Esophagus squamous epithelium (tissue), 5 donors: ENCODE data around the gene PORCN. TPM values are rescaled to one million over a fixed set of nuclear protein-coding genes. Genes with fewer than 3 reads are reported as not detected.

ENCODE experiments used
- DNase-seq: peaks from one replicate; lab custom pipeline; 2025; lab: John Stamatoyannopoulos, UW
- H3K27ac ChIP-seq, 4 donors: fragments of 200-600 bp; sonication (generic); one replicate each; pipeline ENCODE4 v1.5.1; 2016 to 2019; ENCODE audit warnings: mild to moderate bottlenecking in 1 of 4
- H3K27me3 ChIP-seq, 4 donors: fragments of 200-600 bp; sonication (generic); 1 replicate in 3 of 4; 2 replicates in 1 of 4; pipeline versions ENCODE4 v1.5.1 to v1.6.0; 2017 to 2021; ENCODE audit warnings: antibody characterized with exemption in 1 of 4
- H3K36me3 ChIP-seq, 3 donors: fragments of 200-600 bp; sonication (generic); one replicate each; pipeline ENCODE4 v1.5.1; 2016 to 2019
- H3K4me1 ChIP-seq, 3 donors: fragments of 200-600 bp; sonication (generic); one replicate each; pipeline ENCODE4 v1.5.1; 2017 to 2019
- H3K4me3 ChIP-seq, 4 donors: fragments of 200-600 bp; sonication (generic); 1 replicate in 3 of 4; 2 replicates in 1 of 4; pipeline ENCODE4 v1.5.1; 2016 to 2019; ENCODE audit warnings: mild to moderate bottlenecking in 2 of 4, moderate library complexity in 1 of 4
- H3K9me3 ChIP-seq, 3 donors: fragments of 200-600 bp; sonication (generic); one replicate each; pipeline ENCODE4 v1.5.1; 2016 to 2019
- POLR2A ChIP-seq, 4 donors: fragments of 450-650 bp; IDR thresholded peaks; one replicate each; pipeline ENCODE4 v1.6.1; 2017; ENCODE audit warnings: antibody characterized with exemption in 4 of 4, mild to moderate bottlenecking in 4 of 4, moderate library complexity in 3 of 4
- WGBS, 2 donors: methylation state at CpG; one replicate each; pipeline ENCODE4 v1.1.5; 2018; 5-methylcytosine and 5-hydroxymethylcytosine counted together
- intact Hi-C: fragments of 100-400 bp; cut with DNase I; formaldehyde crosslinking; loops from one replicate; pipeline ENCODE4 v1.15.0; 2022
- total RNA-seq, 4 donors: library from RNA; depleted of rRNA; stranded (reverse); fragments of >200 nt; gene quantifications; one replicate each; pipeline ENCODE4 v1.1.0, GENCODE V29; 2016
- TF ChIP-seq, protein P1 (sequence below), 6 experiments: fragments of 450-650 bp in 4 of 6; fragments of 200-600 bp in 2 of 6; sonication (generic) in 2 of 6; IDR thresholded peaks; one replicate each; pipeline ENCODE4 v1.5.1; 2016 to 2019; ENCODE audit warnings: antibody characterized with exemption in 6 of 6, mild to moderate bottlenecking in 4 of 6, moderate library complexity in 4 of 6
- donor health status: DM: yes; HTN: yes; CAD: no.

PORCN gene
- total RNA-seq, 4 donors from 2014 or later, result 11.2 to 25.8 (median 17.6) TPM

DNA sequence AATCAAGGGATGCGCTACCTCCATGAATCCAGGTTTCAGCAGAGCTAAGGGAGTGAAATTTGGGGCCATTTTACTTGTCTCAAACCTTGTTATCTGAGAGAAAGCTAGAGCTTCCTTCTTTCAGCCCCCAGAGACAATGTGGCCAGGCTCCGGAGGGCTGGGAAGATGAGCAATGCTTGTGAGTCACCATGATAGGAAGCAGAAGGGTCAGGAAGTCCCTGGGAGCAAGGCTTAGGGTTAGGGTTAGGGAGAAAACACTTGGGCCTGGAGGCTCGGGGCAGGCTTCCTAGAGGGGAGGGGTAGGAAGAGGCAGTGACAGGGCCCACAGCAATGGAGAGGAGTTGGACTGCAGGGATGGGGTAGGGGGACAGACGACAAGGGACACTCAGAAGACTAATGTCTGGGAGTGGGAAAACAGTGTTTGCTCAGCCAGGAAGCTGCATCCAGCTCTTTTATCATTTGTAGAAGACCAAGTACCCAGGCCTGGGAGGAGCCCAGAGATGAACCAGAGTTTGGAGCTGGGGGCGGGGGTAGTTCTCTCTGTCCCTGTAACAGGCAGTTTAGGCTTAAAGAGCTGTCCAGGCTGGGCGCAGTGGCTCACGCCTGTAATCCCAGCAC lies 16.4 kb upstream of the PORCN start:
- no peak overlapping the region for H3K4me3 ChIP-seq
- intact Hi-C loops, result no loop called here
- no peaks in the 10 kb centered on the region for H3K9me3 ChIP-seq
- 0 to 73% methylated on average over 1 to 7 of the region's 7 CpGs for WGBS, 2 donors
- peaks cover 0 to 24% (median 0%) of the 10 kb centered on the region in 3 donors for H3K4me1 ChIP-seq
- DNase-seq, result no peak
- TF ChIP-seq, protein P1, sequence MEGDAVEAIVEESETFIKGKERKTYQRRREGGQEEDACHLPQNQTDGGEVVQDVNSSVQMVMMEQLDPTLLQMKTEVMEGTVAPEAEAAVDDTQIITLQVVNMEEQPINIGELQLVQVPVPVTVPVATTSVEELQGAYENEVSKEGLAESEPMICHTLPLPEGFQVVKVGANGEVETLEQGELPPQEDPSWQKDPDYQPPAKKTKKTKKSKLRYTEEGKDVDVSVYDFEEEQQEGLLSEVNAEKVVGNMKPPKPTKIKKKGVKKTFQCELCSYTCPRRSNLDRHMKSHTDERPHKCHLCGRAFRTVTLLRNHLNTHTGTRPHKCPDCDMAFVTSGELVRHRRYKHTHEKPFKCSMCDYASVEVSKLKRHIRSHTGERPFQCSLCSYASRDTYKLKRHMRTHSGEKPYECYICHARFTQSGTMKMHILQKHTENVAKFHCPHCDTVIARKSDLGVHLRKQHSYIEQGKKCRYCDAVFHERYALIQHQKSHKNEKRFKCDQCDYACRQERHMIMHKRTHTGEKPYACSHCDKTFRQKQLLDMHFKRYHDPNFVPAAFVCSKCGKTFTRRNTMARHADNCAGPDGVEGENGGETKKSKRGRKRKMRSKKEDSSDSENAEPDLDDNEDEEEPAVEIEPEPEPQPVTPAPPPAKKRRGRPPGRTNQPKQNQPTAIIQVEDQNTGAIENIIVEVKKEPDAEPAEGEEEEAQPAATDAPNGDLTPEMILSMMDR (IDR thresholded peaks at IDR 0.05), result no peak
- TF ChIP-seq POLR2A (IDR thresholded peaks at IDR 0.05), result no peak
- no peaks in the 10 kb centered on the region for H3K36me3 ChIP-seq
- H3K27me3 ChIP-seq, result no peaks in the 10 kb centered on the region
- no peak overlapping the region for H3K27ac ChIP-seq

GRCh38 chrX:48493890-48494364 lies 14.9 kb upstream of the PORCN start:
- no peaks in the 10 kb centered on the region for H3K36me3 ChIP-seq
- H3K4me3 ChIP-seq, result no peak overlapping the region
- H3K4me1 ChIP-seq, result peaks cover 0 to 24% (median 0%) of the 10 kb centered on the region in 3 donors
- no peaks in the 10 kb centered on the region for H3K9me3 ChIP-seq
- no peak overlapping the region for H3K27ac ChIP-seq
- 39% methylated on average over 8 of the region's 10 CpGs; no CpG with 5 or more reads in 1 of the 2 donors for WGBS, 2 donors
- no peaks in the 10 kb centered on the region for H3K27me3 ChIP-seq
- DNase-seq, result no peak
- no peak for TF ChIP-seq POLR2A (IDR thresholded peaks at IDR 0.05)
- TF ChIP-seq, protein P1 (IDR thresholded peaks at IDR 0.05), result peak in 3 of 6 experiments; percentile 15 to 46 (median 30)
- intact Hi-C loops, result no loop called here

DNA sequence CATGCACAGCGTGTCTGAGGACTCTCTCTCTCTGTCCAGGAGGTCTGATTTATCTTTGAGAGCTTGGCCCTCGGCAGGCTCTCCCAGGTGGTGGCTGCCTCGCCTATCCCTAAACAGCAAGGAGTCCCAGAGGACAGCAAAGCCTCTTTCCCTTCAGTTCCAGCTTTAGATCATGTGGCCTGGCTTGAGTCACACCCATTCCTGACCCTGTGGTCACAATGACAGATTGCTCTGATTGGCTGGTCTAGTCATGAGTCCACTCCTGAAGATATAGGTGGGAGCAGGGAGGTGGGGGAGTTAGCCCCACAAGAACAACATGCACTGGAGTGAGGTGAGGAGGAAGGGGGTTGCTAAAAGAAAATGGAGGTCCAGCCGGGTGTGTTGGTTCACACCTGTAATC lies 12.1 kb upstream of the PORCN start:
- H3K4me3 ChIP-seq, result no peak overlapping the region
- no peak for TF ChIP-seq POLR2A (IDR thresholded peaks at IDR 0.05)
- TF ChIP-seq, protein P1 (IDR thresholded peaks at IDR 0.05), result no peak
- H3K9me3 ChIP-seq, result no peaks in the 10 kb centered on the region
- DNase-seq, result no peak
- H3K27ac ChIP-seq, result no peak overlapping the region
- H3K36me3 ChIP-seq, result no peaks in the 10 kb centered on the region
- intact Hi-C loops, result no loop called here
- peaks cover 0 to 9% (median 0%) of the 10 kb centered on the region in 3 donors for H3K4me1 ChIP-seq
- no peaks in the 10 kb centered on the region for H3K27me3 ChIP-seq
- WGBS, 2 donors, result 71% methylated on average over 4 of the region's 4 CpGs; no CpG with 5 or more reads in 1 of the 2 donors

DNA sequence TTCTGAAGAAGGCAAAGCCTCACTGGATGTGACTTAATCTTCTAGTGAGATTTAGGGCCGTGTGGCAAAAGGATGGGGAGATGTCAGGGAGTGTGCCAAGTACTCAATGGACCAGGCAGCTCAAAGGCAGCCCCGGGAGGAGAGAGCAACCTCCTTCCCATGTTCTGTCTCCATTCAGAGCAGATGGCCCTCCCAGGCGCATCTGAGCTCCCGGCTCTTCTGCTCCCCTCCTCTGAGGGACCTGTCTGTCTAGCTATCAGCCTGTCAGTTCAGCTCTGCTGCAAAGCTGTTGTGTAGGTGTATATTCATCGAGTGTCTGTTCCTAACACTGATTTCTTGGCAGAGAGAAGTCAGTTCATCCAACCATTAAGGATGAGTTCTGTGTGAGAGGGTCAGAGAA lies 10.9 kb upstream of the PORCN start:
- TF ChIP-seq POLR2A (IDR thresholded peaks at IDR 0.05), result no peak
- TF ChIP-seq, protein P1 (IDR thresholded peaks at IDR 0.05), result no peak
- intact Hi-C loops, result no loop called here

GRCh38 chrX:48498374-48498809 lies 10.4 kb upstream of the PORCN start:
- Histone ChIP-seq H3K9me3 (no peaks in the 10 kb centered on the region), H3K36me3 (no peaks in the 10 kb centered on the region), H3K27me3 (no peaks in the 10 kb centered on the region), H3K4me1 (no peaks in the 10 kb centered on the region), H3K4me3 (no peak overlapping the region), H3K27ac (no peak overlapping the region)
- 60 to 66% methylated on average over 5 to 6 of the region's 6 CpGs for WGBS, 2 donors
- DNase-seq, result no peak
- intact Hi-C loops, result no loop called here
- no peak for TF ChIP-seq POLR2A (IDR thresholded peaks at IDR 0.05)
- TF ChIP-seq, protein P1 (IDR thresholded peaks at IDR 0.05), result no peak

More for the DNA sequence above, 10.9 kb upstream of the PORCN start:
- Histone ChIP-seq H3K4me1 (no peaks in the 10 kb centered on the region), H3K27me3 (no peaks in the 10 kb centered on the region), H3K27ac (no peak overlapping the region), H3K9me3 (no peaks in the 10 kb centered on the region), H3K36me3 (no peaks in the 10 kb centered on the region), H3K4me3 (no peak overlapping the region)
- 63% methylated on average over 2 to 5 of the region's 5 CpGs for WGBS, 2 donors
- no peak for DNase-seq
